ENCODE data around the gene DCP1A. TPM values are rescaled to one million over a fixed set of nuclear protein-coding genes. Genes with fewer than 3 reads are reported as not detected.
"Not testable (repeated sequence)": the region's sequence is repeated elsewhere in the genome, so short reads cannot be mapped to it uniquely, and the experiment has no call there.

DCP1A gene
- total RNA-seq, 1 donor from 2014 or later, result 32.9 TPM

- Histone ChIP-seq H3K4me3 (no peak overlapping the region), H3K27ac (no peak overlapping the region), H3K4me1 (no peaks in the 10 kb centered on the region), H3K36me3 (no peaks in the 10 kb centered on the region), H3K9me3 (no peaks in the 10 kb centered on the region), H3K27me3 (no peaks in the 10 kb centered on the region)
- no peak for TF ChIP-seq POLR2AphosphoS5 (IDR thresholded peaks at IDR 0.05; ENCODE audit: insufficient read depth in 1 of 2, low read depth in 1 of 2)
- no peak for TF ChIP-seq POLR2A (IDR thresholded peaks at IDR 0.05)
- no peak for DNase-seq (ENCODE audit: extremely low spot score in 2 of 2)
- intact Hi-C loops (cut with DNase I), result no loop called here
Observed at GRCh38 chr3:53379898-53380297, 32.6 kb upstream of the DCP1A start.

GRCh38 chr3:53377794-53378193 is 30.5 kb upstream of the DCP1A start:
- Histone ChIP-seq H3K36me3 (no peaks in the 10 kb centered on the region), H3K27ac (no peak overlapping the region), H3K9me3 (no peaks in the 10 kb centered on the region), H3K4me1 (no peaks in the 10 kb centered on the region), H3K4me3 (no peak overlapping the region), H3K27me3 (no peaks in the 10 kb centered on the region)
- TF ChIP-seq POLR2A (IDR thresholded peaks at IDR 0.05), result no peak
- TF ChIP-seq CTCF (IDR thresholded peaks at IDR 0.05), result no peak
- TF ChIP-seq POLR2AphosphoS5 (IDR thresholded peaks at IDR 0.05; ENCODE audit: insufficient read depth in 1 of 2, low read depth in 1 of 2), result no peak
- intact Hi-C loops (cut with DNase I), result no loop called here
- no peak for DNase-seq (ENCODE audit: extremely low spot score in 2 of 2)

GRCh38 chr3:53376679-53377078 is 29.3 kb upstream of the DCP1A start:
- no peaks in the 10 kb centered on the region for H3K9me3 ChIP-seq
- H3K27me3 ChIP-seq, result no peaks in the 10 kb centered on the region
- DNase-seq (ENCODE audit: extremely low spot score in 2 of 2), result no peak
- no peak overlapping the region for H3K27ac ChIP-seq
- TF ChIP-seq CTCF (IDR thresholded peaks at IDR 0.05) (no peak), POLR2A (IDR thresholded peaks at IDR 0.05) (no peak), POLR2AphosphoS5 (IDR thresholded peaks at IDR 0.05; ENCODE audit: insufficient read depth in 1 of 2, low read depth in 1 of 2) (no peak)
- H3K36me3 ChIP-seq, result no peaks in the 10 kb centered on the region
- intact Hi-C loops (cut with DNase I), result no loop called here
- no peaks in the 10 kb centered on the region for H3K4me1 ChIP-seq
- no peak overlapping the region for H3K4me3 ChIP-seq

GRCh38 chr3:53375019-53375418 is 27.7 kb upstream of the DCP1A start:
- Histone ChIP-seq H3K4me1 (no peaks in the 10 kb centered on the region), H3K9me3 (no peaks in the 10 kb centered on the region), H3K27ac (no peak overlapping the region), H3K36me3 (no peaks in the 10 kb centered on the region), H3K27me3 (no peaks in the 10 kb centered on the region), H3K4me3 (no peak overlapping the region)
- intact Hi-C loops (cut with DNase I), result no loop called here
- no peak for DNase-seq (ENCODE audit: extremely low spot score in 2 of 2)
- no peak for TF ChIP-seq POLR2AphosphoS5 (IDR thresholded peaks at IDR 0.05; ENCODE audit: insufficient read depth in 1 of 2, low read depth in 1 of 2)
- no peak for TF ChIP-seq POLR2A (IDR thresholded peaks at IDR 0.05)
- TF ChIP-seq CTCF (IDR thresholded peaks at IDR 0.05), result peak in 2 of 3 experiments; percentile 31 to 38

GRCh38 chr3:53370719-53371118 is 23.4 kb upstream of the DCP1A start:
- H3K27me3 ChIP-seq; H3K36me3 ChIP-seq; H3K4me1 ChIP-seq; DNase-seq (ENCODE audit: extremely low spot score in 2 of 2); H3K4me3 ChIP-seq; H3K9me3 ChIP-seq; H3K27ac ChIP-seq; intact Hi-C loops (cut with DNase I): not testable (repeated sequence)

- DNase-seq (ENCODE audit: extremely low spot score in 2 of 2), result no peak
- H3K9me3 ChIP-seq, result no peaks in the 10 kb centered on the region
- H3K36me3 ChIP-seq, result no peaks in the 10 kb centered on the region
- no peak overlapping the region for H3K27ac ChIP-seq
- TF ChIP-seq POLR2AphosphoS5 (IDR thresholded peaks at IDR 0.05; ENCODE audit: insufficient read depth in 1 of 2, low read depth in 1 of 2), result no peak
- TF ChIP-seq POLR2A (IDR thresholded peaks at IDR 0.05), result no peak
- TF ChIP-seq CTCF (IDR thresholded peaks at IDR 0.05), result no peak
- intact Hi-C loops (cut with DNase I), result no loop called here
- H3K27me3 ChIP-seq, result no peaks in the 10 kb centered on the region
- H3K4me3 ChIP-seq, result no peak overlapping the region
- H3K4me1 ChIP-seq, result no peaks in the 10 kb centered on the region
Observed at GRCh38 chr3:53361852-53362251, 14.5 kb upstream of the DCP1A start.
